Inflammatory macrophage (primary cell): Measurements from ENCODE around the gene PSG3.
"Not testable (repeated sequence)": the region's sequence is repeated elsewhere in the genome, so short reads cannot be mapped to it uniquely, and the experiment has no call there.

Experiments used
- DNase-seq, 2 donors: peaks; one replicate each; pipeline ENCODE4 v3.0.0-alpha.2; 2020 to 2022
- total RNA-seq, 18 experiments: gene quantifications; one replicate each; lab custom pipeline; 2026; ENCODE audit warnings: mixed read lengths in 6 of 18, inconsistent platforms in 2 of 18; lab: John Stamatoyannopoulos, UW

The PSG3 gene
- total RNA-seq: 0 to 0.09 (median 0) reads per million in 18 experiments

DNA sequence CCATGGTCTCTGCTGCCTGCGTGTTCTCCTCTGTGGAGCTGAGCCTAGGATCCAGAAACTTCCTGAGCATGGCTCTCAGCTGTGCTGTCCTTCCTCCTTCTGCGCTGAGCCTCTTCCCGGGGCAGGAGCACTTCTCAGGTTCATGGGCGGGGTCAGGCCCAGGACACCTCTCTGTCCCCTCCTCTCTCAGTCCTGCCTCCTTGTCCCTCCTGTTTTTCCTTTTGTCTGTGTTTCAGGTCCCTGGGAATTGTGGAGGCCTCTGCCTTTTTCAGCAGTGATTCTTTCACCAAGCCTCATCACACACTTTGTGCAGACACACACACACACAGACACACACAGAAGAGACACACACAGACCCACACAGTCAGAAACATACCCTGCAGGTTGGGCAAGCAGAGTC, at the start of gene PSG3:
Gene PSG3 (minus strand): TSS at position 101 of the 400 bp plus-strand sequence. CDS start 97 bp downstream, at position 4.
- not testable (repeated sequence) for DNase-seq

- DNase-seq: not testable (repeated sequence)
Measured at GRCh38 chr19:42788766-42789165, 48.5 kb upstream of the PSG3 start.

DNA sequence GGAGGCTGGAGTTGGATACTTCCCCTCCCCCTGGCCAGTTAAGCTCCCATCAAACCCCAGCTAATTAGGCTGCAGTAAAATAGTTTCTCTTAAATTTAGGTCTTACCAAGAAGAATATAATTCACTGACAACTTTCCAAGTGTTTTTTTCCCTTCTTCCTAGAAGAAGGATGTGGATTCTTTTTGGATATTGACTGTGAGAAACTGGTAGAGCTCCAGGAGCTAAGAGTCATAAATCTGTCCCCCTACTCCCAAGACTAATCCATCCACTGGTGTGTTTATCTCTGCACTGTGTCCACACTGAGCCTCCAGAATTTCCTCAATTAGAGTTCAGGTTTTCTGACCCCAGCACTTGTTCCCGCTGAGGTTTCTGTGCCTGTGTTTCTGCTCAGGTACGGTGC, 47.5 kb upstream of the PSG3 start:
- DNase-seq: not testable (repeated sequence)

GRCh38 chr19:42776750-42777612, 36.7 kb upstream of the PSG3 start:
- peak; percentile 45 to 60 for DNase-seq

GRCh38 chr19:42774510-42775158, 34.4 kb upstream of the PSG3 start:
- DNase-seq: not testable (repeated sequence)

DNA sequence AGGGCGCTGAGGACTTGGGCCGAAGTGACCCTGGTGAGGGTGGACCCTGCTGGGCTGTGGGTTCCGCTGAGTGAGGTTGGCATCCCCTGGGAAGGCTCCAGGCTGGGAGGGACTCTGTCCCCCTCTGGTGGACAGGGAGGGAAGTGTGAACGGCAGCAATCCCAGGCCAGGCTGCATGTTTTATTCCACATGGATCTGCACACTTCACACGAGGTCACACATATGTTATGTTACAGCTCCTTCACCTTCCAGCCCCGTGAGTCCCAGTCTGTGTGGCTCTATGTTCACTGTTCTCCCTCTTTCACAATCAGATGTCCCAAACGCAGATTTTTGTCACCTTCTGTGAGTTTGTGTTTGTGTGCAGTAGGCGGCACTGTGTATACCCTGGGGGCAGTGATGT, 27.0 kb upstream of the PSG3 start:
- DNase-seq: not testable (repeated sequence)

GRCh38 chr19:42766871-42767270, 26.6 kb upstream of the PSG3 start:
- not testable (repeated sequence) for DNase-seq

DNA sequence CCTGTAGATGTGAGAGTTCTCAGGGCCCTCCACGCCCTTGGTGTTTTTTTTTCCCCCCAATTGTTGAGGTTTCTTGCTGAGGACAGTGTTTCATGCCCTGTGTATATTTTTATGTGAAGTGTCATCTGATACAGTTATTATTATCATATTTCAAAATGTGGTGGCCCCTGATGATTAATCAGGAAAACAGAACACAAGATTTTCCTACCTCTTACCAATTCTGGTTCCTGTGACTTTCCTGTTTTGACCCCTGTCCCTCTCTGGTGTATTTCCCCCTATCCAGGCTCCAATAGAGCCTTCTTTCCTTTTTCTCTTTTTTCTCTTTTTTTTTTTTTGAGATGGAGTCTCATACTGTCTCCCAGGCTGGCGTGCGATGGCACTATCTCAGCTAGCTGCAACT, 24.6 kb upstream of the PSG3 start:
- DNase-seq: no peak

GRCh38 chr19:42762789-42763188, 22.5 kb upstream of the PSG3 start:
- no peak for DNase-seq

GRCh38 chr19:42761924-42762295, 21.6 kb upstream of the PSG3 start:
- DNase-seq: not testable (repeated sequence)

DNA sequence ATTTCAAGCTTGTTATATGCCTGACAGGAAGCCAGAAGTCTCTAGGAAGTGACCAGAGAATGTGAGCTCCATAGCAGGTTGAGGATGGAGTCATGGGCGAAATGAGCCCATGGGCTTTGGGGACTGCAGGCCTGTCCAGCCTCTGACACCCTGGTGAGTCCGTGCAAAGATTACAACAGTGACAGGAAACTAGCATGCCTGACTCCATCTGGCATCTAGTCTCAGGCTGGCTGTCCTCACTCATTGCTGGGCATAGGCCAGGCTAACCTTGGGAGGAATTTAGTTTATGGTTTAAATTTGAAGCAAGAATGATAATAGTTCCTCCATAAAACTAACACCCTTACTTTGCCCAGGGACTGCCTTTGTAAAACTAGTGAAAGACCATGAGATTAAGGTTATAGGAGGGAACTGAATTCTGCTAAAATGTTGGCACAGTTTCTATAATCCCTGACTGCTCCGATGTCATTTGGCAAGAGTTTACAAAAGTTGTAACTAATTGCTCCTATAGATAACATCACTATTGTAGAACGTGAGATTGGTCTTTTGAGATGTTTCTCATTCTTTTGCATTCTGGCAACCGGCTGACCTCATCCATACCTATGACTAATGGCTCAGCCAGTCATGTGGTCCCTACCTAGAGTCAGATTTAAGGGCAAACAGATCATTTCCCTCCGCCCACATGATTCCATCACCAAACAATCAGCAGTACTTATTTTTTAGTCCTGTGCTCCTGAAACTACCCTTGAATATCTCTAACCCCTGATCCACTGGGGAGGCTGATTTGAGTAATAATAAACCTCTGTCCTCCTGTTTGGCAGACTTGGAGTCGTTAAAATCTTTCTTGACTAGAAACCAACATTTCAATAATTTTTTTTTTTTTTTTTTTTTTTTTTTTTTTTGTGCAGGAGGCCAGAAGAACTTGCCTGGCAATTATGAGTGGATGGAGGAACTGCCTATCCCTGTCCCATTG, 21.0 kb upstream of the PSG3 start:
- DNase-seq: peak in 1 of 2 donors; percentile 7

GRCh38 chr19:42758667-42759066, 18.4 kb upstream of the PSG3 start:
- not testable (repeated sequence) for DNase-seq

DNA sequence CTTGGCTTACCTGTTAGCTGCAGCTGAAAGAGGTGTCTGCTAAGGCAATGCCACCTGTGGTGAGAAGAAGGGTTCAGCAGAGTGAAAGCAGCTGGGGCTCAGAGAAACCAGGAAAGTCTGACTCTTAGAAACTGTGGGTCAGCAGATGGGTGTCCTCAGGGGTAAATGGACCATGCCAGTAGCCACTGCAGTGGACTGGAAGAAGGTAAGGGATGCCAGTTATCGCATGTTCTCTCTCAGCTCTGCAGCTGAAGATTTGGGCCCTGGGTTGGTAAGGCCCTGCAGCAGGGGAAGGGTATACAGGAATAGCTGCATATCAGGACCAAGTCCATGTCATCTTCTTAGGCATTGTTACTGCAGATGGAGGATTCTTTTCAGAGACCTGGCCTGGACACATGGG, 12.0 kb upstream of the PSG3 start:
- DNase-seq: not testable (repeated sequence)

GRCh38 chr19:42741726-42742607, 1.7 kb upstream of the PSG3 start:
- DNase-seq: peak in 1 of 2 donors; percentile 6

- DNase-seq: not testable (repeated sequence)
Measured at GRCh38 chr19:42737581-42738011, 2.7 kb downstream of the PSG3 start.

- DNase-seq: not testable (repeated sequence)
Measured at GRCh38 chr19:42728341-42728740, 11.9 kb downstream of the PSG3 start.

DNA sequence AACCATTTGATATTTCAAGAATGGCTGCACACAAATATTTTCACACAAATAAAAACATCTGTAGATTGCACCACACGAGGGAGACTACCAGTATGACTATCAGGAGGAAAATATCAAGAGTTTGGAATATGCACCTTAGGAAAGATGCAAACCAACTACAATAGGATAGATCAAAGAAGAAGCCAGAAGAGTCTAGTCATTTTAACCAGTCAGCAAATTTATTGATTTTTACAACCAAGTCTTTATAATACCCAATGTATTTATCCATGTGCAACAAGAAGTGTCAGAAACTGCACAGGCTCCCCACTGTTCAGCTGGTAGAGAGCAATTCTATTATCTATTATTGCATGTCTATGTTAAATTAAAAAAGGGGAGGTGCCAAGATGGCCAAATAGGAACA, 26.3 kb downstream of the PSG3 start:
- DNase-seq: not testable (repeated sequence)

GRCh38 chr19:42712753-42713152, 27.5 kb downstream of the PSG3 start:
- DNase-seq: not testable (repeated sequence)

DNA sequence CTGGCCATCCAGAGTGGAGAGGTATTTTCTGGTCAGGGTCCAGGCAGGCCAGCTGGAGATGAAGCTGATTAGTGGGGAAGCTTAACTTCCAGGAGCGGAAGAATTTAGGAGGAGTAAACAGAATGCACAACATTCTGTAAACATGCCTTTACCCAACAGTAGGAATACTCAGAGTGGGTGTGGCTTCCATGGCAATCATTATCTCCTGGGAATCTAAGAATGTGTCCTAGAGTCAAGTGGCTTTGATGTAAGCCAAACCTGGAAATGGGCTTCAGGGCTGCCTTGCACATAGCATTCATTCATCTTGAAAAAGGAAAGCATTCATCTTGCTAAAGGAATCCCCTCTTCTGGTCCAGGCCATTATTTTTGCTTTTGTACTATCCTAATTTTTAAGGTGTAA, 29.3 kb downstream of the PSG3 start:
- DNase-seq: not testable (repeated sequence)

- DNase-seq: no peak
Measured at GRCh38 chr19:42697884-42698283, 42.4 kb downstream of the PSG3 start.

GRCh38 chr19:42695811-42696503, 44.3 kb downstream of the PSG3 start:
- peak in 1 of 2 donors; percentile 13 for DNase-seq
